HTR-8/SVneo (cell line): ENCODE data around the gene ARL6IP6.
"Not testable (repeated sequence)": the region's sequence is repeated elsewhere in the genome, so short reads cannot be mapped to it uniquely, and the experiment has no call there.

Source experiments
- DNase-seq: peaks from one replicate; pipeline ENCODE4 v3.0.0; 2011; ENCODE audit warnings: low spot score, mixed read lengths; ENCODE audit not compliant: insufficient read length
- FAIRE-seq: peaks from 2 replicates; lab custom pipeline; 2011; peaks lifted over from hg19 to GRCh38; lab: Jason Lieb, UNC

The ARL6IP6 gene

GRCh38 chr2:152718909-152719645, 657 bp downstream of the ARL6IP6 start:
- no peak for FAIRE-seq
- no peak for DNase-seq

GRCh38 chr2:152720794-152721193, 2.4 kb downstream of the ARL6IP6 start:
- FAIRE-seq: no peak
- DNase-seq: no peak

GRCh38 chr2:152722639-152723038, 4.2 kb downstream of the ARL6IP6 start:
- FAIRE-seq: not testable (repeated sequence)

GRCh38 chr2:152723918-152724317, 5.5 kb downstream of the ARL6IP6 start:
- no peak for DNase-seq
- no peak for FAIRE-seq

More at GRCh38 chr2:152722639-152723038, 4.2 kb downstream of the ARL6IP6 start:
- DNase-seq: not testable (repeated sequence)

GRCh38 chr2:152729844-152730243, 11.4 kb downstream of the ARL6IP6 start:
- FAIRE-seq (no peak), DNase-seq (no peak)

GRCh38 chr2:152730591-152731333, 12.3 kb downstream of the ARL6IP6 start:
- no peak for DNase-seq
- peak; percentile 4 for FAIRE-seq

- FAIRE-seq, DNase-seq: not testable (repeated sequence)
Measured at GRCh38 chr2:152737509-152737908, 19.1 kb downstream of the ARL6IP6 start.

GRCh38 chr2:152738438-152738837, 20.0 kb downstream of the ARL6IP6 start:
- no peak for DNase-seq
- no peak for FAIRE-seq

- not testable (repeated sequence) for DNase-seq, FAIRE-seq
Measured at GRCh38 chr2:152739705-152740104, 21.3 kb downstream of the ARL6IP6 start.

- FAIRE-seq (no peak), DNase-seq (peak; percentile 47)
Measured at GRCh38 chr2:152740743-152741328, 22.4 kb downstream of the ARL6IP6 start.

GRCh38 chr2:152743002-152743401, 24.6 kb downstream of the ARL6IP6 start:
- FAIRE-seq (no peak), DNase-seq (peak; percentile 11)

GRCh38 chr2:152747751-152748150, 29.3 kb downstream of the ARL6IP6 start:
- not testable (repeated sequence) for FAIRE-seq

GRCh38 chr2:152755029-152755428, 36.6 kb downstream of the ARL6IP6 start:
- FAIRE-seq (no peak), DNase-seq (no peak)

More at GRCh38 chr2:152747751-152748150, 29.3 kb downstream of the ARL6IP6 start:
- not testable (repeated sequence) for DNase-seq

GRCh38 chr2:152759290-152760072, 41.1 kb downstream of the ARL6IP6 start:
- FAIRE-seq: no peak
- DNase-seq: no peak

GRCh38 chr2:152761214-152761613, 42.8 kb downstream of the ARL6IP6 start:
- FAIRE-seq (no peak), DNase-seq (no peak)

GRCh38 chr2:152762202-152762601, 43.8 kb downstream of the ARL6IP6 start:
- no peak for DNase-seq

GRCh38 chr2:152763208-152763607, 44.8 kb downstream of the ARL6IP6 start:
- FAIRE-seq, DNase-seq: not testable (repeated sequence)

More at GRCh38 chr2:152762202-152762601, 43.8 kb downstream of the ARL6IP6 start:
- no peak for FAIRE-seq

GRCh38 chr2:152763651-152764050, 45.2 kb downstream of the ARL6IP6 start:
- FAIRE-seq (no peak), DNase-seq (no peak)

- no peak for FAIRE-seq
- no peak for DNase-seq
Measured at GRCh38 chr2:152766928-152767327, 48.5 kb downstream of the ARL6IP6 start.

GRCh38 chr2:152781175-152781574, 62.8 kb downstream of the ARL6IP6 start:
- FAIRE-seq (no peak), DNase-seq (no peak)
